DMS79 treated with DMSO at 0.1 percent for 48 hours (cell line): ENCODE results near the gene SPR.

ENCODE experiments used
- DNase-seq: peaks from one replicate; lab custom pipeline; 2025; lab: John Stamatoyannopoulos, UW

The SPR gene

GRCh38 chr2:72915907-72916742 is 28.9 kb downstream of the SPR start:
- DNase-seq: peak; percentile 60

- DNase-seq: peak; percentile 56
These were observed 29.5 kb downstream of the SPR start for GRCh38 chr2:72916743-72917137.

GRCh38 chr2:72917138-72917876 is 30.1 kb downstream of the SPR start, which contains the start of gene EMX1:
Gene EMX1, plus strand, starts transcription at chr2:72917519. Its CDS starts 334 bp downstream, at chr2:72917853.
- DNase-seq: peak; percentile 75

- DNase-seq: no peak
These were observed 30.8 kb downstream of the SPR start for GRCh38 chr2:72917877-72918553.

GRCh38 chr2:72919414-72920317 is 32.5 kb downstream of the SPR start:
- DNase-seq: no peak

GRCh38 chr2:72920318-72921087 is 33.3 kb downstream of the SPR start:
- DNase-seq: peak; percentile 10

- DNase-seq: no peak
These were observed 34.1 kb downstream of the SPR start for GRCh38 chr2:72921088-72921851.

- no peak for DNase-seq
These were observed 34.6 kb downstream of the SPR start for GRCh38 chr2:72921853-72922252.

GRCh38 chr2:72923833-72924352 is 36.7 kb downstream of the SPR start:
- DNase-seq: no peak

GRCh38 chr2:72924353-72925240 is 37.4 kb downstream of the SPR start:
- no peak for DNase-seq

GRCh38 chr2:72925328-72925943 is 38.2 kb downstream of the SPR start:
- DNase-seq: no peak

GRCh38 chr2:72926368-72926767 is 39.2 kb downstream of the SPR start:
- DNase-seq: no peak

- no peak for DNase-seq
These were observed 39.7 kb downstream of the SPR start for GRCh38 chr2:72926811-72927465.

- DNase-seq: no peak
These were observed 40.7 kb downstream of the SPR start for GRCh38 chr2:72927619-72928550.

- no peak for DNase-seq
These were observed 41.8 kb downstream of the SPR start for GRCh38 chr2:72929010-72929409.

GRCh38 chr2:72931280-72931910 is 44.2 kb downstream of the SPR start:
- DNase-seq: no peak
